HEK293T (cell line): ENCODE results near the gene IL25.

Source experiments
- ELF4 ChIP-seq: fragments of 450-650 bp; IDR thresholded peaks from 2 replicates; pipeline ENCODE4 v1.6.1; 2017; ENCODE audit warnings: antibody characterized with exemption
- FOXK2 ChIP-seq: fragments of 450-650 bp; IDR thresholded peaks from 2 replicates; pipeline ENCODE4 v1.6.1; 2016; ENCODE audit warnings: mild to moderate bottlenecking
- PKNOX1 ChIP-seq: fragments of 450-650 bp; IDR thresholded peaks from 2 replicates; pipeline ENCODE4 v1.6.1; 2016
- SUZ12 ChIP-seq: fragments of 450-650 bp; IDR thresholded peaks from 2 replicates; pipeline ENCODE4 v1.6.1; 2016; ENCODE audit warnings: mild to moderate bottlenecking

DNA sequence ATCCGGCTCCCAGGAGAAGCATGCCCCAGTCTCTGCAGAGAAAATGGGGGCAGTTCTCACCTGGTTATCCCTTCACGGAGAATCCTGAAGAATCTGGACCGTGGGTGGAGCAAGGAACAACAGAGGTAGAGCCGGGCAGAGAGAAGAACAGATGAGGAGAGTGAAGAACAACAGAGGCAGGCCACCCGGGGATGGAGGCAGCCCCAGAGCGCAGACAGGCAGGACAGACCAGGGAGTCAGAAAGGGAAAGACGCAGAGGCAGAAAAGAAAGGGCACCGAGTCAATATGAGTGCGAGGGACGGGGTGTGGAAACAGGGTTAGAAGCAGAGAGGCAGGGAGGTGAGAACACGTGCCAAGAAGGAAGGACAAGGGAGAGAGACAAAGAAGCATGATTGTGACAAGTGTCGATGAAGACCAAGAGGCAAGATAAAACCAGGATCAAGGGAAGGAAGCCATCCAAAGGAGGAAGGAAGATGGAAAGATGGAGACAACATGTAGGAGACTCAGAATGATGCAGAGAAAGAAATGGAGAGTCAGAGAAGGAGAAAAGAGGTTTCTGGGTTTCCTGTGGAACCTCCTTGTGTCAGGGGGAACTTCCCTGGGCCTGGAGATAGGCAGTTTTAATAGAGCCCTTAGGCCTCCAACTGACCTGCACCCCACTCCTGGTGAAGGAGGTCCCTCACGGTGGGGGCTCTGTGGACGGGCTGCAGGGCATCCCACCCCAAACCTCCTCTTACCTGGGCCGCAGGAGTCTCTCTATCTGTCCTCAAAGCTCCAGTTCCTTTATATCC, 35.1 kb downstream of the IL25 start, which contains the start of gene MYH6:
- TF ChIP-seq PKNOX1 (no peak), SUZ12 (no peak), FOXK2 (no peak), ELF4 (no peak)
